Memory B cell (primary cell): ENCODE results near the gene TIMP2.

Experiments
- ATAC-seq: fragments of 150-1000 bp; cut with Tn5 transposase; 2 replicates; pipeline ENCODE4 v1.10.0; 2021; ENCODE audit warnings: low read depth, mild to moderate bottlenecking, moderate library complexity
- DNase-seq, 2 donors: peaks; one replicate each; pipeline ENCODE4 v3.0.0; 2022; ENCODE audit warnings: low spot score in 2 of 2
- H3K27ac Mint-ChIP-seq: one replicate; pipeline ENCODE4 v1.8.0; 2022; ENCODE audit warnings: mild to moderate bottlenecking, moderate library complexity, mixed read lengths
- H3K27me3 Mint-ChIP-seq: one replicate; pipeline ENCODE4 v1.8.0; 2022; ENCODE audit warnings: mixed read lengths
- H3K36me3 Mint-ChIP-seq: one replicate; pipeline ENCODE4 v1.8.0; 2022; ENCODE audit warnings: mild to moderate bottlenecking, mixed read lengths
- H3K4me1 Mint-ChIP-seq: one replicate; pipeline ENCODE4 v1.8.0; 2022; ENCODE audit warnings: mixed read lengths
- H3K4me3 Mint-ChIP-seq: one replicate; pipeline ENCODE4 v1.8.0; 2022; ENCODE audit warnings: mild to moderate bottlenecking, moderate library complexity, mixed read lengths
- H3K9me3 Mint-ChIP-seq: one replicate; pipeline ENCODE4 v1.8.0; 2022; ENCODE audit warnings: mixed read lengths

TIMP2 gene

DNA sequence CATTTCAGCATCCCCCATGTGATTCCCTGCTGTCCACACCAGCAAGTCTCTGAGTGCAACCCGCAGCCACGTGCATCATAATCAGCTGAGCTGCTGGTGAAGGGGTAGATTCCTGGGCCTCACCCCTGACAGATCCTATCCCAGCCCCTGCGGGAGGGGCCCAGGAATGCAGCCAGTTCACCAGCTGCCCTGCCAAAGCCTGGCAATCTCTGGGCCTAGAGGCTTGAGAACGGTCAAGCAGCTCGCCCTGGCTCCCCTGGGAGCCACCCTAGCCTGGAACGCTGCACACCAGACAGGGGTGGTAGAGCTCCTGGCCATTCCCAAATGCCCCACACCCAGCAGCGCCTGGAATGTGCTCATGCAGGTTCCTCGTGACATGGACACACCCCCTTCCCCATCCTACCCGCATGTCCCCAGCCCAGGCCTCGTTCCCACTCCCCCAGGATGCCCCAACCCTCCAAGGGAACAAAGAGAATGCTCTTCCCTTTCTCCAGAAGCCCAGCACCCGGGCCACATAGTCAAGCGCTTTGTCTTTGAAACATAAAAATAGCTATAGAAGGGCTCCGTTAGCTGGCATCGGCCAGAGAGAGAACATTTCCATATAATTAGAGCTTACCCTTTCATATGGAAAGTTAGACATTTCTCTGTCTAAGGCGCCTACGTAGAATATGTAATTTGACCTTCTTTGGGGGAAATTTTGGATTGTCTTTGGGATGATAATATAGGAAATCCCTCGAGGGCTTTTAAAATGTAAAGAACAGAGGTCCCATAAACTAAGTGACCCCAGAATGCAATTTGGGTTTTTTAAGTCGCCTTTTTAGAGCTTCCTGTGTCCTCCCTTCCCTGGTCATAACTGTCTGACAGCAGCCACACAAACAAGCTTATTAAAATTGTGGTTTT, 25.6 kb downstream of the TIMP2 start:
- no peaks in the 10 kb centered on the region for H3K9me3 Mint-ChIP-seq
- no peak overlapping the region for H3K4me3 Mint-ChIP-seq
- DNase-seq: no peak
- H3K27me3 Mint-ChIP-seq: peaks cover 2% of the 10 kb centered on the region
- no peak for ATAC-seq
- peaks cover 6% of the 10 kb centered on the region for H3K4me1 Mint-ChIP-seq
- H3K27ac Mint-ChIP-seq: peak overlapping the region; percentile 41
- H3K36me3 Mint-ChIP-seq: peaks cover 3% of the 10 kb centered on the region

DNA sequence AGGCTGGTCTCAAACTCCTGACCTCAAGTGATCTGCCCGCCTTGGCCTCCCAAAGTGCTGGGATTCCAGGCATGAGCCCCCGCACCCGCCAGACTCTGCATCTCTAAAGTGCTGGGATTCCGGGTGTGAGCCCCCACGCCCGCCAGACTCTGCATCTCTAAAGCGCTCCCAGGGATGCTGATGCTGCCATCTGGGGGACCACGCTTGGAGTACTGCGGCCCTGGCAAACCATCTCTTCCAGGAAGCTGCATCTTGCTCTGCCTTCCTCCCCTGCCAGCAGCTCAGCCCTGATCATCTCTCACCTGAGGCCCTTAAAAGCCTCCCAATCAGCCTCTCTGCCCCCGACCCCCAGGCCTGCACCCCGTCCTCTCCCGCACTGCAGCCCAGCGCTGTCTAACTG, 26.2 kb downstream of the TIMP2 start:
- no peak overlapping the region for H3K4me3 Mint-ChIP-seq

DNA sequence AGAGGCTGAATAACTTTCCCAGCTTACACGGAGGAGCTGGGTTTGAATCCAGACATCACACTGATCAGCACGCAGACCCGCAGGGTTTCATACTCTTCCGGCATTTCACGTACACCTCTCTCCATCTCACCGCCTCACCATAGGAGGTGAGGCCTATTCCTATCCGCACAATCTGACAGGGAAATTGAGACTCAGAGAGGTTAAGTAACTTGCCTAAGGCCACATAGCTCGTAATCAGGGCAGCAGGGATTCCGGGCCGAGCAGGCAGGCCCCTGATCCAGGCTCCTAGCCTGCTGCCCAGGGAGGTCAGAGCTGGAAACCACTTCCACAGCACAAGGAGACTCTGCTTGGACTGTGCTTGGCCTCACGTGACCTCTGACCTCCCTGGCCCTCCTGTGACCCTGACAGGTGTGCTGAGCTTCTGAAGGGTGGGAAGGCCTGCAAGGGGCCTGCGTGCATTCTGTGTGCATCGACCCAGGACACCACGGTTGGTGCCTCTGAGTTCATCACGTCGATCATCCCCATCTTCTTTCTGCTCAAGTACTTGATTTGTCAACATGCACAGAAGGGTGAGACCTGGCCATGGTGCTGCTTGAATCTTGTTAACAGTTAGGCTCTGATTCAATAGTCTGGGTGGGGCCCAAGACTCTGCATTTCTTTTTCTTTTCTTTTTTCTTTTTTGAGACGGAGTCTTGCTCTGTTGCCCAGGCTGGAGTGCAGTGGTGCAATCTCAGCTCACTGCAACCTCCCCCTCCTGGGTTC, 26.9 kb downstream of the TIMP2 start:
- H3K27me3 Mint-ChIP-seq: peaks cover 2% of the 10 kb centered on the region
- DNase-seq: no peak
- ATAC-seq: no peak
- no peaks in the 10 kb centered on the region for H3K9me3 Mint-ChIP-seq
- no peak overlapping the region for H3K27ac Mint-ChIP-seq
- peaks cover 4% of the 10 kb centered on the region for H3K36me3 Mint-ChIP-seq
- no peak overlapping the region for H3K4me3 Mint-ChIP-seq
- H3K4me1 Mint-ChIP-seq: peaks cover 6% of the 10 kb centered on the region

More for the DNA sequence above, 26.2 kb downstream of the TIMP2 start:
- Mint-ChIP-seq H3K27ac (peak overlapping the region; percentile 41), H3K4me1 (peaks cover 6% of the 10 kb centered on the region), H3K9me3 (no peaks in the 10 kb centered on the region), H3K36me3 (peaks cover 3% of the 10 kb centered on the region), H3K27me3 (peaks cover 2% of the 10 kb centered on the region)
- ATAC-seq: no peak
- no peak for DNase-seq

DNA sequence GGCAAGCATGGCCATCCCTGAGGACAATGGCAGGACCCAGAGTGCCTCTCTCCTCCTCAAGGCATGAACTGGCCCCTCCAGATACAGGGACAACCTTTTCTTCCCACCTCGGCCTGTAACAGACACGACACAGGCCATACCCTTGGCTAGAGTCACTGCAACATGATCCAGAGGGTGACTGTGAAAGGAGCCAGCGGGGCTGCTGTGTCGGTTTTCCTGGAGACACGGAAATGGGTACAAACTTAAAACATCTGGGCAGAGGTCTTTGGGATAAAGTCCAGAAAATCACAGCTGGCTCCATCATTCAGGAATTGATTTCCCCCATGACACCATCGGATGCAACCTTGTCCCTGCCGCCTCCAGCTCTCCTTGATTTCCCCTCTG, 27.5 kb downstream of the TIMP2 start:
- Mint-ChIP-seq H3K27ac (no peak overlapping the region), H3K27me3 (peaks cover 2% of the 10 kb centered on the region), H3K9me3 (no peaks in the 10 kb centered on the region), H3K36me3 (peaks cover 10% of the 10 kb centered on the region), H3K4me1 (peaks cover 9% of the 10 kb centered on the region), H3K4me3 (no peak overlapping the region)
- no peak for DNase-seq
- ATAC-seq: no peak

DNA sequence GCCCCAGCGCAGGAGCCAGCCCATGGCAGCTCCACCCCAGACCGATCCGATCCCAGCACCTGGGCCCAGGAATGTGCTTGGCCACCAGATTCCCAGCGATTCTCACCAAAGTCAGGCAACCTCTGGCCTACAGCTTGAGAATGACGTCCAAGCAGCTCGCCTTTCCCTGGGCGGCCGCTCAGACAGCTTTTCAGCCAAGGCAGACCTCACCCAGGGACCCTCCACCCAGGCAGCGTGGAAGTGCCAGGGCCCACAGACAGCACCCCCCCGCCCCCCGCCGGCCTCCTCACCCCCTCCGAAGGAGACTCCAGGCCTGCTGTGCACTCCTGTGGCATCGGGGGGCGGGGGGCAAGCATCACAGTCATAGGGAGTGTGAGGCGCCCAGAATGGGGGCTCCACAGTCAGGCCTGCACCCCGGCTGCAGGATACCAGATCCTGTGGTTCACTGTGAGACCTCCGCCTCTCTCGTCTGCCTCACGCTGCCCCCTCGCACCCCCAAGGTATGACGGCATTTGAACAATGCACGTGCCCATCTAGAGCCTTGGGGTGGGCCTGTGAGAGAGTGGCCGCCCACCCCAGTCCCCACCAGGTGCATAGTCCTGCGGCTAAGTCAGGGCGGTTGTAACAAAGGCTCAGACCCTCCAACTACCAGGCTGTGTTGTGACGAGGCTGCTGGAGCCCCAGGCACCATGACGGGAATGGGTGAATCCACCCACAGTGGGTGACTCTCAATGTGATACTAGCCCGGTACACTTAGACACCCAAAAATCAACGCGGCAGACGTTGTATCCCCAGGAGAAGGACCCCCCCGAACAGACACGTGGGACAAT, 28.1 kb downstream of the TIMP2 start:
- Mint-ChIP-seq H3K27ac (no peak overlapping the region), H3K4me3 (no peak overlapping the region), H3K4me1 (peaks cover 12% of the 10 kb centered on the region), H3K9me3 (no peaks in the 10 kb centered on the region), H3K36me3 (peaks cover 12% of the 10 kb centered on the region), H3K27me3 (peaks cover 2% of the 10 kb centered on the region)
- DNase-seq (no peak), ATAC-seq (no peak)

DNA sequence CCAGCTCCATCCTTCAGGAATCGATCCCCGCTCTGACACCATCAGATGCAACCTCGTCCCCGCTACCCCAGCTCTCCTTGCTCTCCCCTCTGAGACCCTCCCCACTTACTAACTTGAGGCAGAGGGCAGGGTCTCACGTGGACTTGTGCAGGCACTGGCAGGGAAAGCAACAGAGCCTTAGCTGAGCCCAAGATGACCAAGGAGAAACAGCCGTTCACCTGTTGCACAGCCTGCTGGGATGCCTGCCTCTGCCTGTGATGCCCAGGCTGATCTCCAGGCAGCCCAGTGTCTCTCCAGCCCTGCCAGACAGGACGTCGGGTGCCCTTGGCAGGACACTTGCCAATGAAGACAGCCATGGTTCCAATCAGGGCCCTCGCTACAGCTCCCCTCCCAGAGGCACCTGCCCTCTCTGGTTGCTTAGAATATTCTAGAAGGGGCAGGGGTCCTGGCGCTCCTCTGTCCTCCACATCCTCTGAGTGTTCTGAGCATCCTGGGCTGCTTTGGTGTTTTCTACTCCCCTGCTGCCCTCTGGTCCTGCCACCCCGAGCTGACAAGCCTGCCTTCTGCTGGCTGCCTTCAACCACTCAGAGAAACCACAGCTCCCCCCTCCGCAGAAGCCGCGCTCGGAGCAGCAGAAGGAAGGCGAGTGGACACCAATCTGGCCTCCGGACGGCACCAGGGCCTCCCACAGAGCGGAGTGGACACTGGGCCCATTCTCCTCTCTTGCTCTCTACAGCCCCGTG, 28.9 kb downstream of the TIMP2 start:
- Mint-ChIP-seq H3K4me3 (no peak overlapping the region), H3K27ac (peak overlapping the region; percentile 28), H3K36me3 (peaks cover 11% of the 10 kb centered on the region), H3K9me3 (no peaks in the 10 kb centered on the region), H3K27me3 (peaks cover 2% of the 10 kb centered on the region), H3K4me1 (peaks cover 20% of the 10 kb centered on the region)
- no peak for ATAC-seq
- DNase-seq: no peak

DNA sequence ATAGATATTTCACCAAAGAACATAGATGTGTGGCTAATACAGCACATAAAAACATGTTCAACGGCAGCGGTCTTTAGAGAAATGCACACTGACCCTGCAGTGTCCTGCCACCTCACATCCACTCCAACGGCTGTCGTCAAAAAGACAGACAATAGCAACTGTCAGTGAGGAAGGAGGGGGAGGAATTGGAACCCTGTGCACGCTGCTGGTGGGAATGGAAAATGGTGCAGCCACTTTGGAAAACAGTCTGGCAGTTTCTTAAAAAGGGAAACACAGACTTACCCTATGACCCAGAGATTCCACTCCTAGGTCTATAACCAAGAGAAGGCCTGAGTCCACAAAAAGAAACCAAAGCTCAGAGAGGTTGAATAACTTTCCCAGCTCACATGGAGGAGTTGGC, 29.9 kb downstream of the TIMP2 start:
- H3K9me3 Mint-ChIP-seq: no peaks in the 10 kb centered on the region

DNA sequence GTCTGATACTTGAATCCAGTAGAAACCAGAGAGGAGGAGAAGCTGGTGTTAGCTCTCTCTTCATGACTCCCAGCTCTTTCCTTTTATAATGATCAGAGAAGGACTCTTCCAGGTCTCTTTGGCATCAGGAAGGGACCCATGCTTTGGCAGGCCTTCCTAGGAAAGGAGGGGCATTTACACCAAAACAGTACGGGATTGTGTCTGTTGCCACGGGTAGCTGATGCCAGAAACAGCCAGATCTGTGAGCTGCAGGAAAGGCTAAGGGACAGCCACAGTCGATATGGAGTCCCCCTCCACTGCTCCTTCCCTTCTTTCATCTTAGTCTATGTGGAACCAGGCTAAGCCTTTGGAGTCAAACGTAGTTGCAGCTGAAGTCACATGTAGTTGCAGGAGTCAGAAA, 31.5 kb downstream of the TIMP2 start:
- Mint-ChIP-seq H3K4me3 (no peak overlapping the region), H3K36me3 (peaks cover 9% of the 10 kb centered on the region), H3K27ac (peak overlapping the region; percentile 97), H3K9me3 (no peaks in the 10 kb centered on the region), H3K4me1 (peaks cover 40% of the 10 kb centered on the region), H3K27me3 (no peaks in the 10 kb centered on the region)
- ATAC-seq (no peak), DNase-seq (no peak)

More for the DNA sequence above, 29.9 kb downstream of the TIMP2 start:
- no peak for DNase-seq
- Mint-ChIP-seq H3K27me3 (no peaks in the 10 kb centered on the region), H3K27ac (peak overlapping the region; percentile 28), H3K4me1 (peaks cover 29% of the 10 kb centered on the region), H3K4me3 (no peak overlapping the region), H3K36me3 (peaks cover 9% of the 10 kb centered on the region)
- no peak for ATAC-seq

DNA sequence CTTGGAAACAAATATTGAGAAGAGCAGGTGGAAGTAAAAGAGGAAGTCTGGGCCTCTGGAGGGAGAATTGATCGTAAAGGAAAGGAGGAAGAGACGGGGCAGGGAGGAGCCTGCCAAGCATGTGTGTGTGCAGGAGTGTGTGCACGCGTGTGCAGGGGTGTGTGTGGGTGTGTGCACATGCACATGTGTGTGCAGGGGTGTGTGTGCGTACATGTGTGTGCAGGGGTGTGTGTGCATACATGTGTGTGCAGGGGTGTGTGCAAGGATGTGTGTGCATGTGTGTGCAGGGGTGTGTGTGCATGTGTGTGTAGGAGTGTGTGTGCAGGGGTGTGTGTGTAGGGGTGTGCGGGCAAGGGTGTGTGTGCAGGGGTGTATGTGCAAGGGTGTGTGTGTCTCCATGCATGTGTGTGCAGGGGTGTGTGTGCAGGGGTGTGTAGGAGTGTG, 32.2 kb downstream of the TIMP2 start:
- peak overlapping the region; percentile 97 for H3K27ac Mint-ChIP-seq
- H3K4me1 Mint-ChIP-seq: peaks cover 42% of the 10 kb centered on the region
- DNase-seq: no peak
- H3K27me3 Mint-ChIP-seq: no peaks in the 10 kb centered on the region
- H3K4me3 Mint-ChIP-seq: peak overlapping the region; percentile 2
- peaks cover 9% of the 10 kb centered on the region for H3K36me3 Mint-ChIP-seq
- no peaks in the 10 kb centered on the region for H3K9me3 Mint-ChIP-seq
- no peak for ATAC-seq

DNA sequence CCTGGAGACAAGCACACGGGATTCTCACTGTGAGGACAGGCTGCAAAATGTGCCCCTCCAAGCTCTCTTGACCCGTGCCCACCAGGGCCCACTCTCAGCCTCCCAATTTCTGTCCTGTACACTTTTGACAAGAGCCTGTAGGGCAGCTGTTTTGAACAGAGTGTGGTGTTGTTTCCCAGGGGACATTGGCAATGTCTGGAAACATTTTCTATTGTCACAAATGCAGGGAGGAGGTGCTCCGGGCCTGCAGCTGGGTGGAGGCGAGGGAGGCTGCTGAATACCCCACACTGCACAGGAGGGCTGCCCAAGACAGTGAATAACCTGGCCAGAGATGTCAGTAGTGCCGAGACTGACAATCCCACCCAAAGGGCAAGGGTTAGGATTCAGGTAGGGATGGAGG, 32.7 kb downstream of the TIMP2 start:
- DNase-seq: no peak
- Mint-ChIP-seq H3K4me1 (peaks cover 42% of the 10 kb centered on the region), H3K27ac (peak overlapping the region; percentile 97), H3K4me3 (peak overlapping the region; percentile 2), H3K9me3 (no peaks in the 10 kb centered on the region), H3K36me3 (peaks cover 9% of the 10 kb centered on the region), H3K27me3 (no peaks in the 10 kb centered on the region)
- no peak for ATAC-seq

DNA sequence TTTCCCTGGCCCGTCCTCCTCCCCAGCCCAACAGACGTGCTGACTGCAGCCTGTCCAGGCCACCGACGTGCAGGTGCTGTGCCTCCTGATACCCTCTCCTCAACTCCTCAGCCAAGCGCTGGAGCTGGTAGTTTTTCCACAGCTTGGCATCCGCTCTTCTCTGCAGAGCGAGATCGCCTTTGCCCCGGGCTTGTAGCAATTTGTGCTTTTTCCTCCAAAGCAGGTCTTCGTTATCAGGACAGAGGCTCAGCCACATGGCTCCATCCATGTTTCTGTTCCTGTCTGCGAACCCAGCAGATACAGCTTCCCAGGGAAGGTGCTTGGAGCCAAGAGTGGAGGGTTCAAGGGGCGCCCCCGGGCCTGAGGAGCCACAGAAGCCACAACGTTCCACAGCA, 33.1 kb downstream of the TIMP2 start:
- Mint-ChIP-seq H3K27ac (peak overlapping the region; percentile 97), H3K4me1 (peaks cover 42% of the 10 kb centered on the region), H3K9me3 (no peaks in the 10 kb centered on the region), H3K4me3 (peak overlapping the region; percentile 63), H3K27me3 (no peaks in the 10 kb centered on the region), H3K36me3 (peaks cover 9% of the 10 kb centered on the region)
- ATAC-seq (no peak), DNase-seq (no peak)

DNA sequence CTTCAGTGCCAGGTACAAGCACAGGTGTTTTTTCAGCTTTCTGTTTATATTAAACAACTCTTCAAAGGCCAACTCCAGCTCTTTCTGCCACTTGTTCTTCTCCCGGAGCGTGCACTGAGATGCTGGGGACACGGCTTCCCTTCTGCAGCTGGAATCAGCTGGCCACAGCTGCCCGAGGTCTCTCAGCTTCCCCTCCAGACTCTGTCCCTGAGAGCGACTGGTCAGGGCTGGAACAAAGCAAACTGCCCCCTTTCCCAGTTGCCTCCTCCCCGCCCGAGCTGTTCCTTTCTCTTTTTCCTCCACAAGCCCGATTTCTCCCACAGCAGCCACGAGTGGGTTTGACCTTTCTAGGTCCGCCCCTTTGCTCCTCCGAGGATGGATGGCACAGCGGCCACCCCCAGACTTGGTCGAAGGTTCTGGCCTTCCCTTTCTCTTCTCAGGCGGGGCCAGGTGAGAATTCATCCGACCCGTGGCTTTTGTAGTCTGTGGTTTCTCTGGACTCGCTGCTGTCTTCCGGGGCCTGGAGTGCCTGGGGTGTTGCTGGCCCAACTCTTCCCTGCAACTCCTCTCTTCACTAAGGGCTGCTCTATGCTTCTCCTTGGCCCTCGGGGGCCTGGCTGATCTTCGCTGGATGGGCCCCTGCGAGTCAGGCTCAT, 33.7 kb downstream of the TIMP2 start:
- Mint-ChIP-seq H3K4me1 (peaks cover 42% of the 10 kb centered on the region), H3K27ac (peak overlapping the region; percentile 97), H3K27me3 (no peaks in the 10 kb centered on the region), H3K36me3 (peaks cover 9% of the 10 kb centered on the region), H3K9me3 (no peaks in the 10 kb centered on the region), H3K4me3 (peak overlapping the region; percentile 69)
- DNase-seq: no peak
- ATAC-seq: no peak

DNA sequence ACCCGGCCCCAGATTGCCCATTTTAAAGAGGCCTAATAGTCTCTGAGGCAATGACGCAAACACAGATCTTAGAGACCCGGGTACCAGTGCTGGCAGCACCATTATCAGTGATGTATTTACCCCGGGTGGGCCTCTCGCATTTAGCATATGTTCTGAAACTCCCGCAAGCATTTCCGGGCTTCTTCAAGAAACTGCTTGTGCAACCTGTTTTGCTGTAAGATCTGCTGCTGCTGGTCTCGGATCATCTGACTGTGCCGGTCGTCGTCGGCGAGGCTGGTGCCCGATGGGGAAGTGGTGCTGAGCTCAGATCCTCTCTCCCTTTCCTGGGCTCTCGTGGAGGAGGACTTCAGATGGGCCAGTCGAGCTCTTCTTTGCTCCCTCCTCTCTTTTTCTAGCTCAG, 34.7 kb downstream of the TIMP2 start:
- Mint-ChIP-seq H3K4me3 (peak overlapping the region; percentile 69), H3K27ac (peak overlapping the region; percentile 97), H3K4me1 (peaks cover 42% of the 10 kb centered on the region), H3K27me3 (no peaks in the 10 kb centered on the region), H3K36me3 (peaks cover 9% of the 10 kb centered on the region), H3K9me3 (no peaks in the 10 kb centered on the region)
- ATAC-seq: peak; percentile 58
- DNase-seq: peak; percentile 46 to 66
